ENCODE data around the gene QRICH1.

QRICH1 gene

DNA sequence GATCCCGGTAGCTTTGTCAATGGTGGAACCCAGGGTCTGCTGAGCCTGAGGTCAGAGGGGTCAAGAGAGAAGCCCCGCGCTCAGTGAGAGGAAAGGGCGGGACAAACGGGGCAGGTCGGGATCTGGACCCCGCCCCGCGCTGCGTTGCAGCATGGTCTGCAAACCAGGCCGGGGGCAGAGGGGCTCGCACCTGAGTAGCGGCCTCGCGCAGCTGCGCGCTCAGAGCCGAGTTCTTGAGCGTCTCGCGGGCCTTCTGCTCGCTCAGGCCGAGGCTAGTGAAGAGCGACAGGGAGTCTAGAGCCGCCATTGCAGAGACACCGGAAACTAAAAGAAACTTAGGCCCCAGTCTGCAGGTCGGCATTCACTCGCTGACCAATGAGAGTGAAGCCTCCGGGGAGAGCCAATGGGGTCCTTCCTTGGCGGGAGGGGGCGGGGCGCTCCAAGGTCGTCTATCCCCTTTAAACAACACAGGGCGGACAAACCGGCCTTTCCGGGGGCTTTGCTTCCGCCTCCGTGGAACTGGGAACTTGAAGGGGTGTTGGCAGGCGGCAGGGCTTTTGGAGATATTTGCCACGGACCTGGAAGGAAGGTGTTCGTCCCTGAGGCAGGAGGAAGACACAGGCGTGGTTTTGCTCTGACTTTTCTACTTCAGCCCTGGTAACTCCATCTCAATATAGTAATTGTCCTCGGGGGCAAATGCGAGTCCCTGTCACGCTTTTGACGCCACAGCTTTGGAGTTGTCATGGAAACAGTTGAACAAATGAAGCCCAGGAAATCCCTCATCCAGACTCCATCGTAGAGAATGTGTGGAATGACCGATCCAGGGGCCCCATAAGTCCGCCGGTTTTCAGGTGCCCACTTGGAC lies 10.8 kb upstream of the QRICH1 start, which contains the start of gene QARS1:
QARS1 (minus strand) TSS at position 331 of the 865 bp plus-strand sequence; CDS start at position 307, 24 bp downstream.
- TF ChIP-seq, protein P1, sequence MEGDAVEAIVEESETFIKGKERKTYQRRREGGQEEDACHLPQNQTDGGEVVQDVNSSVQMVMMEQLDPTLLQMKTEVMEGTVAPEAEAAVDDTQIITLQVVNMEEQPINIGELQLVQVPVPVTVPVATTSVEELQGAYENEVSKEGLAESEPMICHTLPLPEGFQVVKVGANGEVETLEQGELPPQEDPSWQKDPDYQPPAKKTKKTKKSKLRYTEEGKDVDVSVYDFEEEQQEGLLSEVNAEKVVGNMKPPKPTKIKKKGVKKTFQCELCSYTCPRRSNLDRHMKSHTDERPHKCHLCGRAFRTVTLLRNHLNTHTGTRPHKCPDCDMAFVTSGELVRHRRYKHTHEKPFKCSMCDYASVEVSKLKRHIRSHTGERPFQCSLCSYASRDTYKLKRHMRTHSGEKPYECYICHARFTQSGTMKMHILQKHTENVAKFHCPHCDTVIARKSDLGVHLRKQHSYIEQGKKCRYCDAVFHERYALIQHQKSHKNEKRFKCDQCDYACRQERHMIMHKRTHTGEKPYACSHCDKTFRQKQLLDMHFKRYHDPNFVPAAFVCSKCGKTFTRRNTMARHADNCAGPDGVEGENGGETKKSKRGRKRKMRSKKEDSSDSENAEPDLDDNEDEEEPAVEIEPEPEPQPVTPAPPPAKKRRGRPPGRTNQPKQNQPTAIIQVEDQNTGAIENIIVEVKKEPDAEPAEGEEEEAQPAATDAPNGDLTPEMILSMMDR (IDR thresholded peaks at IDR 0.05; ENCODE audit: insufficient read depth, low read depth, low read length, missing control alignments) = no peak
- peak within 1 kb of the TSS; percentile 82 for H3K4me3 ChIP-seq (ENCODE audit: low read depth, low read length)
- peak; percentile 94 for DNase-seq (ENCODE audit: low read depth)

DNA sequence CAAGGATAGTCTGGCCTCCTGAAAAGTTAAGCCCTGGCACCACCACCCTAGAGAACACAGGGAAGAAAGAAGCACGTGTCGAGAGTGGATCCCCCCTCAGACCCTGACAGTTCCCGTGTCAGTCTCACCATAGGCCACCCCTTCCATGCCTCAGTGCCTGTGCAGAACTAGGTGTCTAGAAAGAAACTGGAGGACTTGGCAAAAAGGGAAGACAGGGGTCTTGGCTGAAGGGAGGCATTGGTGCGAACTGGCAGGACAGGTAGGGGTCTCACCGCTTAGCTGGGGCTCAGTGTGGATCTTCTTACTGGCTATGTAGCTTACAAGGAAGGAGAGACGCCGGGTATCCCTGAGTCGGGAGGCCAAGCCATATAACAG lies 10.2 kb upstream of the QRICH1 start:
- no peak for DNase-seq (ENCODE audit: low read depth)
- TF ChIP-seq, protein P1 (IDR thresholded peaks at IDR 0.05; ENCODE audit: insufficient read depth, low read depth, low read length, missing control alignments) = no peak
- H3K4me3 ChIP-seq (ENCODE audit: low read depth, low read length) = peak overlapping the region; percentile 82

DNA sequence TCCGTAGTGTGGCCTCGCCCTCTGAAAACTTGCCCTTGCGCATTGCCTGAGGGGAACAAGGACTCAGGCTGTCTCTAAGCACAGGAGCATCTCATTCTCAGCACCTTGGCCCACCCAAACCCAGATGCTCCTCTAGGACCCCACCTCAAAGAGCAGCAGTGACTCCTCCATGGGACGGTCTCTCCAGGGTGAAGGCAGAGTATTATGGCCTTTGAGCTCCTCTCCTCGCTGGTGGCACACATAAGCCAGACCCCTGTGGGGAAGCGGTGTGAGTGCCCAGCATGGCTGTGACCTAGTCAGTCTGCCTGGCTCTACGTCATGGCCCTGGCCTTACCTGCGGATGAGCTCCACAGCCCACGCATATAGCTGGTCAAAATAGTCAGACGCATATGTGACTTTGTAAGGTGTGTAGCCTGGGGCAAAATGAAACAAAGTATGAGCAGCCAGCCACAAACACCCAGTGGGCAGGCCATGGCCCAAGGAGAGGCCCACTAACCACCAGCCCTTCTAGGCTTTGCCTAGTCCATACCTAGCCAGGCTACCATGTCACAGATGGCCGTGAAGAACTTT lies 6.3 kb upstream of the QRICH1 start:
- DNase-seq (ENCODE audit: low read depth) = no peak
- H3K4me3 ChIP-seq (ENCODE audit: low read depth, low read length) = no peak overlapping the region
- TF ChIP-seq, protein P1 (IDR thresholded peaks at IDR 0.05; ENCODE audit: insufficient read depth, low read depth, low read length, missing control alignments) = no peak

DNA sequence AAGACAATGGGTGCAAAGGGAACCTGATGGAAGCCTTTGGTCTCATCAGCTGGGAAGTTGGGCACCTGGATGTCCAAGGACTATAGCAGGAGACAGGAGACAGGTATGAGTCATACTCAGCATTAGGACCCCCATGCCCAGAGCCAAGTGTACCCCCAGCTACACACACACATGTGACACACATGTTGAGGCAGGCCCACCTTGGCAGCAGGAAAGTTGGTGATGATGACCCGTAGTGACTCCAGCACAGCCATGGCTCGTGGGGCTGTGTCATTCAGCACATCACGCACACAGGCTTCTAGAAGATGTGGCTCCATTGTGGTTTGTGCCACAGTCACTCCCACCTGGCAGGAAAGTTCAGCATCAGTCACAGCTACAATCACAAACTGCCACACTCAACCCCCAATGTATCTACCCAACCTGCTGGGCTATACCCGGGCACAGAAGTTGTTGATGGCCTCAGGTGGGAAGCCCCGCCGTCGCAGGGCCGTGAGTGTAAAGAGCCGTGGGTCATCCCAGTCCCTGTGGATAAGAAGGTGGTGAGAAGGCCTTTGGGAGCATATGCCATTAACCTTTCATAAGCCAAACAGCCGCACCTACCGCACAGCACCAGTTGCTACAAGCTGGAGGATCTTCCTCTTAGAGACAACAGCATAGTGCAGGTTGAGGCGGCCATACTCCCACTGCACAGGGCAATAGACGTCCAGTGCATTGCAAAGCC lies 5.2 kb upstream of the QRICH1 start:
- no peak overlapping the region for H3K4me3 ChIP-seq (ENCODE audit: low read depth, low read length)
- TF ChIP-seq, protein P1 (IDR thresholded peaks at IDR 0.05; ENCODE audit: insufficient read depth, low read depth, low read length, missing control alignments) = no peak
- no peak for DNase-seq (ENCODE audit: low read depth)

DNA sequence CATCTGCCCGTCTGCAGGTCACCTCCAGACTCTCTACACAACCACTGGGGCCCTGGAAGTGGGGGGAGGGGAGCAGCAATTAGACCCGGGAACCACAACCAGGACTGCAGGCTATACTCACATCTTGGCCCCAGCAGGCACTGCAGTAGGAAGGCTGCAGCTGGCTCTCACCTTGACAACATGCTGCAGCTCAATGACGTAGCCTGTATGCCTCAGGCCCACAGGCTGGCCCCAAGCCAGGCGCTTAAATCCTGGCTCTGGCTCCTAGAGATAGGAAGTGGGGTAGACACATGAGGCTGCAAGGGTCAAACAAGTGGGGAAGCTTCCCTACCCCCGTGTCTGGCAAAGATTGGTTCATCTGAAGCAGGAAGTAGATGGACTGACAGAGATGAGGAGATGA lies 4.6 kb upstream of the QRICH1 start:
- H3K4me3 ChIP-seq (ENCODE audit: low read depth, low read length) = no peak overlapping the region
- DNase-seq (ENCODE audit: low read depth) = no peak
- TF ChIP-seq, protein P1 (IDR thresholded peaks at IDR 0.05; ENCODE audit: insufficient read depth, low read depth, low read length, missing control alignments) = no peak

DNA sequence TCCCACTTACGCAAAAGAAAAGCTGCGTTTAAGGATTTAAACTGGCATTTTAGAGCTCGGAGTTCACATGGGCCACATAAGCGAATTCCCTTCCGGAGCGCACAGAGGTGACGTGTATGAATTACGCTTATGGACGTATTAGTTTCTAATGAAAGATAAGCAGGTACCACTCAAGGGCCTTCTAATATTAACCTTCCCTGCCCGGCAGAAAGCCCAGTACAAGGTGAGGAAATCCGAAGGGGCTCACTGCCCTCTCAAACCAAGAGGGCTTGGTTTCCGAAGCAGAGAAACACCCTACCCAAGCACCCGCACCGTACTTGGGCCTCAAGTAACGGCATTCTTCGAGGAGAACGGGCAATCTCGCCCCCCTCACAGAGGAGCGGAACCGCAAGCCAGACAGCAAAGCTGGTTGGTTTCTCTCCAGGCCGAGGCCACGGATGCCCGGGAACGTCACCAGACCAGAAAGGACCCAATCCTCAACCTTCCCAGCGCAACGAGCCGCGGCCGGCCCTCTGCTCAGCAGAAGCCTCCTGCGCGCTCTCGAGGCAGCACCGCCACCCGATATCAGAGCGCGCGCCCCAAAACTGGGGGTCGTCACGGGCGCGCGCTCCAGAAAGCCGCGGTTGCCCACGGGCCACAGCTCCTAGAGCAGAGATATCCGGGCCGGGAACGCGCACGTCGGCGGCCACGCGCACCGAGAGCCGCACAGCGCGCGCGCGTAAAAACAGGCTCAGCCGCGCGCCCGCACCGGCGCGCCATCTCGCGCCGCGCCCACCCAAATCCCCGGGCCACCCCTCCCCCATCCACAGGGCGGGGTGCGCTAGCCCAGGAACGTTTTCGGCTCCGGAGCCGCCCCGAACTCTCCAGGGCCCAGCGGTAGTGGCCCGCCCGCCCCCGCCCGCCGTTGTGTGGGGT lies 676 bp downstream of the QRICH1 start:
- TF ChIP-seq, protein P1 (IDR thresholded peaks at IDR 0.05; ENCODE audit: insufficient read depth, low read depth, low read length, missing control alignments) = no peak

More for the DNA sequence above, 676 bp downstream of the QRICH1 start:
- peak; percentile 92 for DNase-seq (ENCODE audit: low read depth)
- H3K4me3 ChIP-seq (ENCODE audit: low read depth, low read length) = peak overlapping the region; percentile 87

All from GM12865 (cell line).